OCI-LY1 (cell line): ENCODE data around the gene THSD7A.

ENCODE experiments used
- H2AFZ ChIP-seq: fragments of 200-600 bp; sonication (generic), shearing (Covaris generic); 2 replicates; pipeline ENCODE4 v1.6.0; 2014; ENCODE audit warnings: antibody characterized with exemption, mild to moderate bottlenecking, low read length
- H3F3A ChIP-seq: fragments of 200-600 bp; sonication (generic), shearing (Covaris generic); 2 replicates; pipeline ENCODE4 v1.6.0; 2014; ENCODE audit warnings: mild to moderate bottlenecking, antibody characterized with exemption, low read length, moderate library complexity; ENCODE audit not compliant: insufficient read depth
- H3K27ac ChIP-seq: fragments of 200-600 bp; sonication (generic); 2 replicates; pipeline ENCODE4 v1.5.1; 2014; ENCODE audit warnings: low read length, mixed run types, mild to moderate bottlenecking, low read depth; ENCODE audit not compliant: poor library complexity, severe bottlenecking
- H3K27me3 ChIP-seq: fragments of 200-600 bp; sonication (generic); 2 replicates; pipeline ENCODE4 v1.6.0; 2014; ENCODE audit warnings: antibody characterized with exemption, mild to moderate bottlenecking, low read length, moderate library complexity; ENCODE audit not compliant: insufficient read depth
- H3K36me3 ChIP-seq: fragments of 200-600 bp; sonication (generic); 2 replicates; pipeline ENCODE4 v1.6.1; 2014; ENCODE audit warnings: mild to moderate bottlenecking, antibody characterized with exemption, low read length, moderate library complexity, mixed read lengths; ENCODE audit not compliant: insufficient read depth
- H3K4me1 ChIP-seq: fragments of 200-600 bp; sonication (generic); 2 replicates; pipeline ENCODE4 v1.5.1; 2014; ENCODE audit warnings: mild to moderate bottlenecking, low read length, moderate library complexity; ENCODE audit not compliant: insufficient read depth, severe bottlenecking
- H3K4me2 ChIP-seq: fragments of 200-600 bp; sonication (generic), shearing (Covaris generic); 2 replicates; pipeline ENCODE4 v1.6.1; 2014; ENCODE audit warnings: low read length
- H3K4me3 ChIP-seq: fragments of 200-600 bp; sonication (generic); 2 replicates; pipeline ENCODE4 v1.5.1; 2014; ENCODE audit warnings: low read length, low read depth, mild to moderate bottlenecking, mixed read lengths; ENCODE audit not compliant: poor library complexity, severe bottlenecking
- H3K79me2 ChIP-seq: fragments of 200-600 bp; shearing (Covaris generic); 2 replicates; pipeline ENCODE4 v1.6.1; 2016; ENCODE audit warnings: mixed run types, low read length, mixed read lengths; ENCODE audit not compliant: insufficient read depth
- H3K9ac ChIP-seq: fragments of 200-600 bp; sonication (generic), shearing (Covaris generic); 2 replicates; pipeline ENCODE4 v1.6.1; 2014; ENCODE audit warnings: mild to moderate bottlenecking, low read length, mixed read lengths
- H3K9me2 ChIP-seq: fragments of 200-600 bp; sonication (generic), shearing (Covaris generic); 2 replicates; pipeline ENCODE4 v1.6.1; 2014; ENCODE audit warnings: low read depth, mild to moderate bottlenecking, low read length, mixed read lengths
- H3K9me3 ChIP-seq: fragments of 200-600 bp; shearing (Covaris generic); 2 replicates; pipeline ENCODE4 v1.6.1; 2014; ENCODE audit warnings: low read length, mixed read lengths
- H4K20me1 ChIP-seq: fragments of 200-600 bp; sonication (generic), shearing (Covaris generic); 2 replicates; pipeline ENCODE4 v1.6.0; 2016; ENCODE audit warnings: mild to moderate bottlenecking, low read length; ENCODE audit not compliant: insufficient read depth
- EZH2 ChIP-seq: fragments of 200-600 bp; sonication (generic), shearing (Covaris generic); IDR thresholded peaks from 2 replicates; pipeline ENCODE4 v1.8.0; 2017; ENCODE audit warnings: borderline replicate concordance, mixed run types, mild to moderate bottlenecking, antibody characterized with exemption, low read length, moderate library complexity, mixed read lengths
- TF ChIP-seq, protein P1 (sequence below): fragments of 200-600 bp; sonication (generic), shearing (Covaris generic); IDR thresholded peaks from 2 replicates; pipeline ENCODE4 v1.5.1; 2017; ENCODE audit warnings: mild to moderate bottlenecking, antibody characterized with exemption, low read length, moderate library complexity, mixed read lengths

THSD7A gene

DNA sequence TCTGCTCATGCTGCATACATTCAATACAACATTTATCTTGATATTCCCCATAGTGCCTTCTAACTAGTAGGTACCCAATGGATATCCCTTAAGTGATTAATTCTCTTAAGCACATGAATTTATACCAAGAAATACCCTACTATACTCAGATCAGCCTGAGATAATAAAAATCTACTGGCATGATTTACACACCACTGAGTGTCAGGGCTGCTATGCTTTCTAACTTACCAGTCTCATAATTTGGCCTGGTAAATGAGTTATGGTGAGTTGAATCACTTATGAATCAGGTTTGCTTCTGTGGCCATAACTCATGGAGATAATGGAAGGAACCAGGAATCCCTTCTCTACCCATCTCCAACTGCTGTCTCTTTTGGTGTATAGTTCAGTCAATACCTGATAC is 122.8 kb downstream of the THSD7A start:
- Histone ChIP-seq H3K27me3 (no peaks in the 10 kb centered on the region), H3K9me3 (no peaks in the 10 kb centered on the region), H4K20me1 (no peaks in the 10 kb centered on the region), H2AFZ (no peak overlapping the region), H3K4me1 (no peaks in the 10 kb centered on the region), H3K9ac (no peak overlapping the region), H3K9me2 (no peaks in the 10 kb centered on the region), H3K36me3 (no peaks in the 10 kb centered on the region), H3F3A (no peaks in the 10 kb centered on the region), H3K79me2 (no peaks in the 10 kb centered on the region), H3K4me3 (no peak overlapping the region), H3K4me2 (no peak overlapping the region), H3K27ac (no peak overlapping the region)
- TF ChIP-seq, protein P1, sequence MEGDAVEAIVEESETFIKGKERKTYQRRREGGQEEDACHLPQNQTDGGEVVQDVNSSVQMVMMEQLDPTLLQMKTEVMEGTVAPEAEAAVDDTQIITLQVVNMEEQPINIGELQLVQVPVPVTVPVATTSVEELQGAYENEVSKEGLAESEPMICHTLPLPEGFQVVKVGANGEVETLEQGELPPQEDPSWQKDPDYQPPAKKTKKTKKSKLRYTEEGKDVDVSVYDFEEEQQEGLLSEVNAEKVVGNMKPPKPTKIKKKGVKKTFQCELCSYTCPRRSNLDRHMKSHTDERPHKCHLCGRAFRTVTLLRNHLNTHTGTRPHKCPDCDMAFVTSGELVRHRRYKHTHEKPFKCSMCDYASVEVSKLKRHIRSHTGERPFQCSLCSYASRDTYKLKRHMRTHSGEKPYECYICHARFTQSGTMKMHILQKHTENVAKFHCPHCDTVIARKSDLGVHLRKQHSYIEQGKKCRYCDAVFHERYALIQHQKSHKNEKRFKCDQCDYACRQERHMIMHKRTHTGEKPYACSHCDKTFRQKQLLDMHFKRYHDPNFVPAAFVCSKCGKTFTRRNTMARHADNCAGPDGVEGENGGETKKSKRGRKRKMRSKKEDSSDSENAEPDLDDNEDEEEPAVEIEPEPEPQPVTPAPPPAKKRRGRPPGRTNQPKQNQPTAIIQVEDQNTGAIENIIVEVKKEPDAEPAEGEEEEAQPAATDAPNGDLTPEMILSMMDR, result no peak
- no peak for TF ChIP-seq EZH2

DNA sequence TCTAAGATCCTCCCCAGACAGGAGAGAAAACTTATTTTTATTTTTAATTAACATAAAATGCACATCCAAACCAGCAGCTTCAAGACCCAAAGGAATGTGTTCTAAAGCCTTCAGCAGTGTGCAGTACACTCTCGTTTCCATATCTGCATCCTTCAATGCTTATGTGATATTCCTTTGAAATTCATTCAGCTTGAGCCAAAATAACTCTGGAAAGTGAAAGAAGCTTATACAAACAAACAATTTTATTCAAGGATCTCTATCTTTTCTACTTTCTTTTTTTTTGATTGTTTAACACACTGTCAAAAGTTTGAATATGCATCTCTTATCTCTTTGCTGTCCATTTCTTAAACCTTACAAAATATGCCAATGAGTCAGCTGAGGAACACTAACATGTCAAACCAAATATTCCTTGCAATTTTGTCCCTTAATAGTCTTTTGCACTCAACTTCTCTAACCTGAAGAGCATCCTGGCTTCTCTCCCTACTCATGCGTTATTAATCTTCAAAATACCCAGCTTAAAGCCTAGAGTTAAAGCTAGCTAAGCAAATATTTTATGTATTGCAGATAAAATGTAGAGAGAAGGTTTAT is 124.3 kb downstream of the THSD7A start:
- H3K36me3 ChIP-seq, result no peaks in the 10 kb centered on the region
- H3K27ac ChIP-seq, result no peak overlapping the region
- TF ChIP-seq, protein P1, result no peak
- no peak for TF ChIP-seq EZH2
- H3K4me3 ChIP-seq, result no peak overlapping the region
- no peaks in the 10 kb centered on the region for H4K20me1 ChIP-seq
- no peak overlapping the region for H3K9ac ChIP-seq
- H3K4me2 ChIP-seq, result no peak overlapping the region
- no peaks in the 10 kb centered on the region for H3F3A ChIP-seq
- H3K9me3 ChIP-seq, result no peaks in the 10 kb centered on the region
- no peaks in the 10 kb centered on the region for H3K9me2 ChIP-seq
- H3K4me1 ChIP-seq, result peaks cover 4% of the 10 kb centered on the region
- no peaks in the 10 kb centered on the region for H3K79me2 ChIP-seq
- no peak overlapping the region for H2AFZ ChIP-seq
- H3K27me3 ChIP-seq, result no peaks in the 10 kb centered on the region

DNA sequence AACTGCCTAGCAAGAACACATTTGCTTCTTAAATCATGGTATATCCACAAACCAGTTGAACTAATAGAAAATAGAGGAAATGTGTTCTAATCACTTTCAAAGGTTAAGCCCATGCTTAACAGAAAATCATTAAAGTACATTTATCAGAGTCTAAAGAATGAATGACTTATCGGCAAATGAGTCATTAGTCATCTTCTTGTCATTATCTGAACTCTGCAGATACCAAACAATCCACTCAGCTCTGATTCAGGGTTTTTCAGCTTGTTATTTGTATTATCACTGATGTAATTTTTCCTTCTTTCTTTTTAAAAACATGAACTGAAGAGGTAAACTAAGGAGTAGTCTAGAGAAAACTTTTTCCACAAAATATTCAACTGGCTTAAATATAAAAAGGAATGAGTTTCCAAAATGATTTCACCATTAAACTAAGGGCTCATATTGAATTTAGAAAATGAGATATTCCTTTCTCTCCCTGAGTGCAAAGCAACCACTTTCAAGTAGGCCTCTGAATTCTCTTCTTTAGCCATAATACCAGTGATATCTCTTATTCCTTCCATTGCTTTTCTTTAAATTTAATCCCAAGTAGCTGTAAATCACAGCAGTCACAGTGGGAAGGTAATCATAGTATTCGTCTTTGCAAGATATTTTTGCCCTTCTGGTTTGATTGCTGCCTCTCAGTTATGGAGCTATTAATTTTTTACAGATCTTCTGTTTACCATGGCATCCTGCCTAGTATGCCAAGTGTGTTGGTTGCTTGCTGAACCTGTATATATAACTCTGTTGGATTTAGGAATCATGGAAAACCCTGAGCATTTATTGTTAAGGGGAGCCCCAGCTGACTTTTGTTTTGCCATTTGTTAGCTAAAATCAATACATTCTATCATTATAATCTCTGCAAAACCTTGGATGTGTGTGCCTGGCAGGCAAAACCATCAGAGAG is 125.1 kb downstream of the THSD7A start:
- H3K27ac ChIP-seq, result no peak overlapping the region
- no peak overlapping the region for H3K4me2 ChIP-seq

More for the DNA sequence above, 125.1 kb downstream of the THSD7A start:
- no peak for TF ChIP-seq EZH2
- TF ChIP-seq, protein P1, result no peak
- no peaks in the 10 kb centered on the region for H3K27me3 ChIP-seq
- no peak overlapping the region for H3K4me3 ChIP-seq
- no peaks in the 10 kb centered on the region for H3K9me3 ChIP-seq
- H3F3A ChIP-seq, result no peaks in the 10 kb centered on the region
- no peaks in the 10 kb centered on the region for H4K20me1 ChIP-seq
- H3K79me2 ChIP-seq, result no peaks in the 10 kb centered on the region
- peaks cover 12% of the 10 kb centered on the region for H3K4me1 ChIP-seq
- no peaks in the 10 kb centered on the region for H3K9me2 ChIP-seq
- no peaks in the 10 kb centered on the region for H3K36me3 ChIP-seq
- no peak overlapping the region for H3K9ac ChIP-seq
- H2AFZ ChIP-seq, result no peak overlapping the region
